22Rv1 (cell line): Measurements from ENCODE around the gene GK2.

Experiments used
- CTCF ChIP-seq: fragments of 450-650 bp; IDR thresholded peaks from 2 replicates; pipeline ENCODE4 v1.5.1; 2017; ENCODE audit warnings: mild to moderate bottlenecking
- ZFX ChIP-seq: fragments of 450-650 bp; IDR thresholded peaks from 2 replicates; pipeline ENCODE4 v1.6.1; 2017; ENCODE audit warnings: antibody characterized with exemption, borderline replicate concordance

GRCh38 chr4:79445371-79445781 is 37.3 kb upstream of the GK2 start:
- no peak for TF ChIP-seq CTCF
- TF ChIP-seq ZFX = no peak
